ENCODE measurements around the gene BYSL.
"Not testable (repeated sequence)": the region's sequence is repeated elsewhere in the genome, so short reads cannot be mapped to it uniquely, and the experiment has no call there.

The BYSL gene

DNA sequence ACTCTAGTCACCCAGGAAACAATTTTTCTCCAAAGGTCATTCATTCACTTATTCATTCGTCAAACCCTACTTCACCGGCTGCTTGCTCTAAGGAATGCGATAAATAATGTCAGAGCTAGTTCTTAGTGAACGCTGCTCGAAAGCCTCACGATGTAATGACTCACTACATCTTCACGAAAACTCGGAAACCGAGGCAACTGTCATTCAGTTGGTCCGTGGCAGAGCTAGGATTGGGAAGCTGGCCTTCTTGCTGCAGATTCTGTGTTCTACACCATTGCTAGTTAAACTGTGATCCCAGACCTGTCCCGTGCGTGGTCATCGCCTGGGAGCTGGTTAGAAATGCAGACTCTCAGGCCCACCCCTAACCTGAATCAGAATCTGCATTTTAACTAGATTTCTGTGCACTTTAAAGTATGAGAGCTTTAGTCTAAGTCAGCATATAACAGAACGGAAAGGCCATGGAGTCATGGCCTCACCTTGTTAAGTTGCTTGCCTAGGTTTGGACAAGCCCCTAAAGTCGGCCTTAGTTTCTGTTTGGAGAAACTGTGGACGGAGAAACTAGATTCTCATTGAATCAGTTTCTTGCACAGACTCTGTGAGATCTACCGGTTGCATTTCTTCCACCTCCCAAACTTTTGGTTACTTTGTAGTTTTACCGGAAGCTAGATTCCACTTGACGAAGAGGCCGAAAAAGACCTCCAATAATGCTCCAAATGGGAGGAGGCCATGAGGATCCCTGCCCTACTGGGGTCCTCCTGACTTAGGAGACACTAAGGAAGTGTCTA, 21.0 kb downstream of the BYSL start:
- DNase-seq = no peak

DNA sequence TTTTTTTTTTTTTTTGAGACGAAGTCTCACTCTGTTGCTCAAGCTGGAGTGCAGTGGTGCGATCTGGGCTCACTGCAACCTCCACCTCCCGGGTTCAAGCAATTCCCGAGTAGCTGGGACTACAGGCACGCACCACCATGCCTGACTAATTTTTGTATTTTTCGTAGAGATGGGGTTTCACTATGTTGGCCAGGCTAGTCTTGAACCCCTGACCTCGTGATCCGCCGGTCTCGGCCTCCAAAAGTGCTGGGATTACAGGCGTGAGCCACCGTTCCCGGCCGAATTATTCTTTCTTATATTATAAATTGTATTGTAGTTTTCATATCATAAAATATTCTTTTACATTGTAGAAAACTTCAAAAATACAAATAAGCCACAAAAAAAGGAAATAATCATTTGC, 21.6 kb downstream of the BYSL start:
- not testable (repeated sequence) for DNase-seq

DNA sequence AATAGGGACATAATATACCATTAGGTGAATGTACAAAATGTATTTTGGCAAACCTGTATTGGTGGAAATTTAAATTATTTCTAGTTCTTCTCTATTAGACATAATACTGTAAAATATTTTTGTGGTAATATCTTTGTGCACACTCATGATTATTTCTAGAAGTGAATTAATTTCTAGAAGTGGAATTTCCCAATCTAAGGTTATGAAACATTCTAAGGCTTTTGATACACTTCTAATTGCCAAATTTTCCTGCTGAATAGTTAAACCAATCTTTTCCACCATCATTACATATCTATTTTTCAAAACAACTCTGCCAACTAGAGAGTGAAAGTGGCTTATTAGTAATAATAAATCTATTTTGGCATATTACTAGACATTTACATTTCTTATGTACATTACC, 22.2 kb downstream of the BYSL start:
- DNase-seq = peak; percentile 84

DNA sequence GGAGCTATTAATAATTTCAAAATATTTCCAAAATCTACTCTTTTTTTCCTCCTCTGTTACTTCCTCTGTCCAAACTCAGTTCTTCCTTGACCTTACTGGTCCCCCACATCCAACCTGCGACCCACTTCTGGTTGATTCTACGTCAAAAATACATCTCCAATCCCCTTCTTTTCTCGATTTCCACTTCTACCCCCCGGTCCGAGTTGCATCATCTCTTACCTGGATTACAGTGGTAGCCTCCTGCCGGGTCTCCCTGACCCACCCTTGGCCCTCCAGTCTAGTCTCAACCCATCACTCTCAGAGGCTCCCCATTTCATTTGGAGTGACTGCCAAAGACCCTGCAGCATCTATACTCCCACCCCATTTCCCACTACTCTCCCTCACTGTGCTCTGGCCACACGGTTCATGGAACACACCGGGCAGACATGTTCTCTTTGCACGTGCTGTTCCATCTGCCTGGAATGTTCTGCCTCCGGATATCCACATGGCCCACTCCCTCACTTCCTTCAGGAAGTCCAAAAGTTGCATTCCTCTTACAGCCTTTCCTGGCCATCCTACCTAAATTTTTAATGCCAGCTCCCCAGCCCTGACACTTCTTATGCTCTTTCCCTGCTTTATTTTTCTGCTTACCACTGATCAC, 26.4 kb downstream of the BYSL start:
- no peak for DNase-seq

DNA sequence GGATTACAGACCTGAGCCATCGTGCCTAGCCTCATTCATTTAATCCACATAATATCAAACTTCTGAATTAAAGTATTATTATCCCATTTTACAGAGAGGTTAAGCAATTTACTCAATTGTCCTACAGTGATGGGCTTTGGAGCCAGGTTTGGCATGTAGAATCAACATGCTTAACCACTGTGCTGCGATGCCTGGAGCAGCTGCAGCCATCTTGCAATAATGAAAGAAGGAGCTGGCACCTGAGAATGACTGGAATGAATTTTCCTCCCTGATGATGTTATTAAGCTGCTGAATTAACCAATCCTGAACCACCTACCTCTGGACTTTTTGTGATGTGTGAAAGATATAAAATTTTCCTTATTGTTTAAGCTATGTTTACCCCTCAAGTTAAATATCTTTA, 33.4 kb downstream of the BYSL start:
- DNase-seq = no peak

DNA sequence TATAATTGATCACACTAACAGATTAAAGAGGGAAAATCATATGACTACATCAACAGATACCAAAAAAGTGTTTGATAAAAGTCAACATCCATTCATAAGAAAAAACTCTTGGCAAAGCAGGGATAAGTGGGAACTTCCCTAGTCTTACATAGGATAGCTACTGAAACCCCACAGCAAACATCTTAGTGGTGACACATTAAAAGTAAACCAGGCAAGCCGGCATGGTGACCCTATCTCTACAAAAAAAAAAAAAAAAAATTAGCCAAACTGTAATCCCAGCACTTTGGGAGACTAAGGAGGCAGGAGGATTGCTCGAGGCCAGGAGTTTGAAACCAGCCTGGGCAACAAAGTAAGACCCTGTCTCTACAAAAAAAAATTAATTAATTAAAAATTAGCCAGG, 34.1 kb downstream of the BYSL start:
- DNase-seq = no peak

DNA sequence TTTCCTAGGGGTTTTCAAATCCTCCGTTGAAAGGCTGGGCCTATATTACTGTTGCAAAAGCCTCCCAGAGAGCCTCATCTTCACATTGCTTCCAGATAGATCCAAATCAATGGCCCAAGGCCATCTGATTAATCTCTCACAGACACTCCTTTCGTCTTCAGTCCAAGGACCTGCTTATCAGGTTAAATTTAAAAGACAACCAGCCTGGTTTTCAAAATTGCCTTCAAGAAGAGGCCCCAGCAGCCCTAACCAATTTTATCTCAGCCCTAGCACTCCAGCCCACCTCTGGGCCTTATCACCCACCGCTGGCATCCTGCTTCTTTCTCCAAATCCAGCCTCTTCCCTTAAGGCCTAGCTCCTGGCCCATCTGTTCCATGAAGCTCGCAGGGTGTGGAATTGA, 35.8 kb downstream of the BYSL start:
- no peak for DNase-seq

DNA sequence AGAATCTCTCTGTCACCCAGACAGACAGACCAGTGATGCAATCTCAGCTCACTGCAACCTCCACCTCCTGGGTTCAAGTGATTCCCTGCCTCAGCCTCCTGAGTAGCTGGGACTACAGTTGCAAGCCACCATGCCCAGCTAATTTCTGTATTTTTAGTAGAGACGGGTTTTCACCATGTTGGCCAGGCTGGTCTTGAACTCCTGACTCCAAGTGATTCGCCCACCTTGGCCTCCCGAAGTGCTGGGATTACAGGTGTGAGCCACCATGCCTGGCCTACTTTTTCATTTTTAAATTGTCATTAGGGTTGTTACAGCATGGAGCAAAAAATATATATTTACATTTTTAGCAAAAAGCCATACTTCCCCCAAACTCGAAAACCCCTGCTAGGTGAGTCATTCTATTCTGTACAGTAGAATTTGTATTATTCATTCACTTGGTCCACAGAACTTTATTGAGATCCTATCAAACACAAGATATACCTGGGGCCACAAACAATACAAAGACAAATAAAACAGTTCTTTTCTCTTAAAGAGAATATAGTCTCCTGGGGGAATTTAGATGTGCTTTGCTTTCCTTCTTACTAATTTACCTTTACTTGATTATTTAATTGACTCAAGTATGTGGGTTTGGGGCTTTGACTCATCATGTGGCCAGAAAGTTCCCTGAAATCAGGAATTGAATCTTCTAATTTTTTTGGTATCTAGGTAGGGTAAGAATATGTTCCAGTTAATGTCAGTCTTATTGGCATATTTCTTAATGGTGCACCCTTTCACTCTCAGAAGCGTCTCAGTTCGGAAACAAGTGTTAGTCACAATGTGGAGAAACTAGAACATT, 36.9 kb downstream of the BYSL start:
- no peak for DNase-seq

DNA sequence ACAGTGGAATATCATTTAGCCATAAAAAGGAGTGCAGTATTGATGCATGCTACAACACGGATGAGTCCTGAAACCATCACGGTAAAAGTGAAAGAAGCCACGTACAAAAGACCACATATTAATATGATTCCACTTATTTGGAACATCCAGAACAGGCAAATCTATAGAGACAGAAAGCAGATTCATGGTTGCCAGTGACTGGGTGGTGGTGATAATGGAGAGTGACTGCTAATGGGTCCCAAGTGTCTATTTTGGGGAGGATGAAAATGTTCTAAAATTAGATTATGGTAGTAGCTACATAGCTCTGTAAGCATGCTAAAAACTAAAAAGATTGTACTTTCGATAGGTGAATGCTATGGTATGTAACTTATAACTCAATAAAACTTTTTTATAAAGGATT, 38.7 kb downstream of the BYSL start:
- no peak for DNase-seq

DNA sequence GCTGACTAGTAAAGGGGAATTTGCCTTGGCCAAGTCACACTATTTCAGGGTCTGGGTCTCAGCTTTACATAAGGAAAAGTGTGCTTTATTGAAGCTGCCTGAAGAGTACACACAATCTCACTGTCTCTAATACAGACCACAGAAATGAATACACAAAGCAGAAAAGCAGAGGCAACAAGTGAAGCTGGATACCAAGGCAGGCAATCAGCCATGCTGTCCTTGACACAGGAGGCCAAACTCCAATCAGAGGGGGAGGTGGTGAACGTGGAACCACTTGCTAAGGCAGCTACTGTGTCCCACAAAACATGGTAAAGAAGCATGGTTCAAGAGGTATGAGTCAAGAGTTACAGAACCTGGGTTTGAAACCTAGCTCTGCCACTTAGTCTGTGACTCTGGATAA, 42.1 kb downstream of the BYSL start:
- DNase-seq = no peak

DNA sequence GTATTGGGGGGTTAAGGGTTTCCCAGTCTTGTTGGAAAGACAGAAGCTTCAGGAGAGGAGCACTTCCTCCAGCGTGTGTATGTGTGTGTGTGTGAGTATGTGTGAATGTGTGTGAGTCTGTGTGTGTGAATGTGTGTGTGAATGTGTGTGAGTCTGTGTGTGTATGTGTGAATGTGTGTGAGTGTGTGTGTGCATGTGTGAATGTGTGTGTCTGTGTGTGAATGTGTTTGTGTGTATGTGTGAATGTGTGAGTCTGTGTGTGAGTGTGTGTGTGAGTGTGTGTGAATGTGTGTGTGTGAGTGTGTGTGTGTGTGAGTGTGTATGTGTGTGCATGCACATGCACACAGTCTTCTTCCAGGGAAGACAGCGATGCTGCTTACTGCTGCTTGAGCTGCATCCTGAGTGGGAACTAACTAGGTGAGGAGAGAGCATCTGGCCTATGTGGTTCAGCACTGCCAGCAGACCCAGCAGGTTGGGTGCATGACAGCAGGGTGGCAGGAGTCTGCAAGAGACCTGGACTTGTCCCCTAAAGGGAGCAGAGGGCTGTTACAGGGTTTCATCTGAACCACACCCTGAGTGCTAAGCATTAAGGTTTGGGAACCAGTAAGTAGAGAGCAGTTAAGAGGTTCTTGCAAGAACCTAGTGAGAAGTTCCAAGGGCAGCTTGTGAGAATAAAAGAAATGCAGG, 43.0 kb downstream of the BYSL start:
- DNase-seq = no peak

DNA sequence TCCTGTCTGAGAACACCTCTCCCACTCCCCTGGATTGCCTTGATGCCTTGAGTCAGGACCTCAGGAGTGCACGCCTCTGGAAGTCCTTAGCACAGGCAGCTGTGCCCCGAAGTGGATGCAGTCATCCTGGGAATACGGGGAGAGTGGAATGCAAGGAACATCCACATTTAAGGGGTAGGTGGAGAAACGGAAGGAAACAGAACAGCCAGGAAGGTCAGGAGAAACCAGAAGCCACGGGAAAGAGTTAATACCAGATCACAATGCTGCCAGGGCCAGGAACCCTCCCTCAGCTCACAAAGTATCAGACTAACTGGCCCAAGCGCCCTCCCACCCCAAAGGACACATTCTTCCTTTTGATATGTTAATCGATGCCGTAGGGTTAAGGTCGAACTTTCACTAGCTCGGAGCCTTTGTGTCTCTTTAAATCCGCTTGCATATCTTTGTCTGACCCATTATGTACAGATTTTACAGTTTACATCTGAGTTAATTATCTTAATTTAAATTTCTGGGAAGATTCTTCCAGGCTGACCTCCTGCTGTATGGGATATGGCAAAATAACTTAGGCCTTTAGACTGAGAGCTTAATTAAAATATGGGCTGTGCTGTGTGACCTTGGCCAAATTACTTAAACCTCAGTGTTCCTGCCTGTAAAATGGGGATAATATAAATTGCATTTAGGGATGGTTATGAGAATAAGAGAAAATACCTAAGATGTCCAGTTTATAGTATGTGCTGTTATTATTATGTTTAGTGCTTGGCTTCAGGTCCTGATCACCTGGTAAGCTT, 44.3 kb downstream of the BYSL start:
- DNase-seq = no peak

DNA sequence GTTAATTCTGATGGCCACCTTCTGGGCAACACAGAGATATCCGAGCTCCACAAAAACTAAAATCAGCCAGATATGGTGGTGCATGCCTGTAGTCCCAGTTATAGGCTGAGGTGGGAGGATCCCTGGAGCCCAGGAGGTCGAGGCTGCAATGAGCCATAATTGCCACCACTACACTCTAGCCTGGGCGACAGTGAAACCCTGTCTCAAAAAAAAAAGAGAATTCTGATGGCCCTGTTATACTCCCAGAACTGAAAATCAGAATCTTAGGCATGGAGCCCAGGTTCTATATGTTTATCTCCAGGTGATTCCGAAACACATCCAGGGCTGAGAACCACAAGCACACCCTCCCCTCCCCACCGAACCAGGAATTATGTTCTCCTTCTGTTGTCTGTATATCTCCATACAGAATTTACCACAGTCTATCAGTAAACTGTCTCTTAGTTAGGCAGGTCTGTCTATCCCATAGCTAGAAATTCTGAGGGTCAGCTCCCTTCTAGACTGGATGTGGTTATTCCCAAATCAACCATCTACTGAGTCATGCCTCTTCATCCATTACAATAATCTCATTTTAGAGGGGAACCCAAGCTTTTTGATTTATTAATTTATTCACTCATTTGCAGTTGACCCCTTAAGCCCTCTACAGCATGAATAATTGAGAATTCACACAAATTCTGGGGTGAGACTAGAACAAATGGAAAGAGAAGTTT, 45.1 kb downstream of the BYSL start:
- DNase-seq = no peak

DNA sequence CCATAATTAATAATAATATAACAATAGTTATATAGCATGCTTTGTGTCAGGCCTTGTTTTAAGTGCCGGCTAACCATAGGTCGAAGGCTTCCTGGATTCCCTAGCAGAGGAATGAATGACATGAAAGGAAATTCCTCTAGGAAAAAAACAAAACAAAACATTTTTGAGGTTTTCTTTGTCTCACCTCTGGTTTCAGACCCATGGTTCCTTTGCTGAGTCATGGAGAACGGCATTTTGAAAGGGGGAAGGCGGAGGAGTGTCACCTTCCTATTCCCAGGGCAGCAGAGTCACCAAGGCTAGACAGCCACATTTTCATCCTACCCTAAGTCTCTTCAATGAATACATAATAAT, 45.6 kb downstream of the BYSL start:
- no peak for DNase-seq

DNA sequence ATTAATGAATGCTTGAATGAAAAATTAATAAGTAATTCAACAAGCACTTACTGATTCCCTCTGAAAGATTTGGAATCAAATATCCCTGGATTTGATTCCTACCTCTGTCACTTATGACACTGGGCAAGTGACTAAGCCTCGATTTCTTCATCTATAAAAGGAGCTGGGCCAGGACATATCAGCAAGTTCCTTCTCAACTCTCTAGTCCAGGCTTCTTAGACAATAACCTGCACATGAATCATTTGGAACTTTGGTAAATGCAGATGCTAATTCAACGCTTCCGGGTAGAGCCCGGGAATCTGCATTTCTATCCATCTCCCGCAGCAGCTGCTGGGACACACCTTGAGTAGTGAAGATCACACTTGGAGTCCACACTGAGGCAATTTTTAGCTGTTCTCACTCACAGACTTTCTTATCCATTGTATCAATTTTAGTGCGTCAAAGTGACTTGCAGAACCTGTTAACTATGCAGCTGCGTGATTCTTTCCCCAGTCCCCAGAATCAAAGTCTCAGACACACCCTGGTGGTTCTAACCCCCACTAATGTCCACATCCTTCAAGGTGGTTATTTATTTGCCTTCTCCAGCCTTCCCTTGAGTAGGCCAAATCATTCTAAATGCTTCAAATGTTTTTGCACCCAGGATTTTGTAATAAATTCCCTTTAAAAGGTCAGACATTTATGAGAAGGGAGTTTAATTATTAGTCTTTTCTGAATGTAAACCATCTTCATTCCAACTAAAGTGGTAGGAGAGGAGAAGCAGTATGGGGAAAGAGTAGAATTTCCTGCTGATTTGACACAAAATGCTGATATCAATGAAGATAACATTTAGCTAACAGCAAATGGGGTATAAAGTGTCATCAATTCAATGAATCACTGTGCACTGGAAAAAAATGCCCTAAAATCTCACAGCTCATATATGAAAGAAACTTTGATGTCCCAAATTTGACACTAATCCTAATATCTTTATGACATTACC, 46.3 kb downstream of the BYSL start:
- peak; percentile 68 for DNase-seq

DNA sequence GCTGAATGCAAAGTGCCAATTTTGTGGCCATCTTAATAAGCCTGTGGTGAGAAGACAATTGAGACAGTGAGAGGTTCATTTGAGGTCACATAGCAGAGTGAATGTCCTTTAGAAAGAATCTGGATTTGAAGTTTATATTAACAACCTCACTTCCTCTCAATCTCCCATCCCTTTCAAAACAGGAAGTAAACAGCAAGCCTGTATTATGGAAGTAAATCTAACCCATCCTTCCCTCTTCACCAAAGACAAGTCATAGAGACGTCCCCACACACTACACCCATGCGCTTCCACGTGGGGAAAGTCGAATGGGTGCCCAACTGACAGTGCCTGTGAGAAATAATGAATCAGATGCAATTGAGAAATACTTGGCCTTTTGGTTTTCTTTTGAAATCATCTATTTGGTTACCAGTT, 49.1 kb downstream of the BYSL start:
- DNase-seq = peak; percentile 99

DNA sequence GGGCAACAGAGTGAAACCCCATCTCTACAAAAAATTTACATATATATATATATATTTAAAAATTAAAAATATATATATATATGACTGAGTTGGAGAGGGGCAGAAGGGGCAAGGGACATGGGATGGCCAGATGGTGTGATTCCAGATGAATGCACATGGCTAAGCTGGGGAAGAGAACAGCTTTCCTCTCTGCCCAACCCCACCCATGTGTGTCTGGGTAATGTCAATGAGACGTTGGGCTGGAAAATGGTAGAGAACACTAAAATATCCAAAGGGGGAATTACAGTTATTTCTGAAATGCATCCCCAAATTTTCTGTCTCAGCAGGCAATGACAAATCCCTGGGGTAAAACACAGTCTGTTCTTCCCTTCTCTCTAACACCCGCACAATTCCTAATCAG, 51.5 kb downstream of the BYSL start:
- no peak for DNase-seq

DNA sequence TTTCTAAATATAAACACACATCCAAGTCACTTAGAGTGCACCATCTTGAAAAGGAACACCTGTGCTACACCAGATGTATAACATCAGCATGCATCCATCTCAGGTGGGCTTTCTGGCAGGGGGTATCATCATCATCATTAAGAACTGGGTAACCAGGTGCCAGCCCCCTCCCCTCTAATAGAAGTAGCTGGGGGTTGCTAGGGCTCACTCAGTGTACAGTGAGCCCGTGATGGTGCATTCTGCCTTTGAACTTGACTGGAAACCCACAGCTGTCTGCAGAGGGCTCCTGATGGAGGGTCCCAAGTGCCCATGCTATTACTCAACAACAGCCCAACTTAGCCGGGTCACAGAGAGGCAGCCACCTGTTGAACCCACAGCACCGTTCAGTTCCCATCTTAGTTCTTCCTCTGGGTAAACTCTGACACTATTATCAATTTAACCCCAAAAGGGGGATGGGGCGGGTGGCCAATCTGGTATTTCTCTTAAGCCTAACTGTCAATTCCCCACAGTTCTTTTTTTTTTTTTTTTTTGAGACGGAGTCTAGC, 53.1 kb downstream of the BYSL start:
- DNase-seq = no peak

DNA sequence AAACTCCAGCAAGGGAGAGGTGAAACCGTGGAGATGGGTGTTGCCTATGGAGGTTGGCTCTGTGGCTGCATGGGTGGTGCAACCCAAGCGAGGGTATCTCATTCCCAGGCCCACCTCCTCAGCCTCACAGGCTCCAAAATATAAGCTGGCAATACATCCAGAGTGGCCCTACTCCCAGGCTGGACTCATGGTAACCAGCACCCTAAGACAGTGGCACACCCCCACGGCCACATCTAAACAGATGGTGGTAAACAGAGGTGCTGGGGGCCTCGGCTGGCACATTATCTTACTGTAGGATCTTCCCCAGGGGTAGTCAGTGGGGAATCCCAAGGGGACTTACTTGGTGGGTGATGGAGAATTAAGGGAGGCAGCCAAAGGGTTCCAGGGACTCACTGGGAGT, 54.0 kb downstream of the BYSL start:
- DNase-seq = no peak

DNA sequence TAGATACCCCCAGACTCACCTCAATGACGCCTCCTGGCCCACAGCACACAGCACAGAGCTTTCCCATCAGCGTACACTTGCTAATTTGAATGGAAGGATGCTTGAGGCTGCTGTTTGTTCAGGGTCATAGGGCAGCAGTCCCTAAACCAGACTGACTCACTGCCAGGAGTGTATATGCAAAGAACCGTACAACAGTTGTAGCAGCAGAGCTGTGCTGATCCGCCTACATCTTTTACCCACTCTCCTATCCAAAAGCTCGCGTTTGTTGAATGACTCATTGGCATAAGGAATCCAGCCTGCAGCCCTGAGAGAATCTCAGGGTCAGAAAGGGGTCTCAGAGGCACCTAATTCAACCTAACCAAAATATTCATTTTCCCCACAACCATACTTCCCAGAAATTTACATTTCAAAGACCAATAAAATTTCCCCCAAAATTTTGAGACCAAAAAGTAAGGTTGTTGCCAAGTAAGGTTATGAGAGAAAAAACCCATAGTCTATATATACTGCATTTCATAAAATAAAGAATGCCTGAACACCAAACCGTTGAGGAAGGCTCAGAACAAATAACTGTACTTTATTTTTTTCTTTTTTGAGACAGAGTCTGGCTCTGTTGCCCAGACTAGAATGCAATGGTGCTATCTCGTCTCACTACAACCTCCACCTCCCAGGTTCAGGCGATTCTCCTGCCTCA, 55.6 kb downstream of the BYSL start:
- peak; percentile 79 for DNase-seq
